ENCODE measurements around the gene SDF2.

SDF2 gene

DNA sequence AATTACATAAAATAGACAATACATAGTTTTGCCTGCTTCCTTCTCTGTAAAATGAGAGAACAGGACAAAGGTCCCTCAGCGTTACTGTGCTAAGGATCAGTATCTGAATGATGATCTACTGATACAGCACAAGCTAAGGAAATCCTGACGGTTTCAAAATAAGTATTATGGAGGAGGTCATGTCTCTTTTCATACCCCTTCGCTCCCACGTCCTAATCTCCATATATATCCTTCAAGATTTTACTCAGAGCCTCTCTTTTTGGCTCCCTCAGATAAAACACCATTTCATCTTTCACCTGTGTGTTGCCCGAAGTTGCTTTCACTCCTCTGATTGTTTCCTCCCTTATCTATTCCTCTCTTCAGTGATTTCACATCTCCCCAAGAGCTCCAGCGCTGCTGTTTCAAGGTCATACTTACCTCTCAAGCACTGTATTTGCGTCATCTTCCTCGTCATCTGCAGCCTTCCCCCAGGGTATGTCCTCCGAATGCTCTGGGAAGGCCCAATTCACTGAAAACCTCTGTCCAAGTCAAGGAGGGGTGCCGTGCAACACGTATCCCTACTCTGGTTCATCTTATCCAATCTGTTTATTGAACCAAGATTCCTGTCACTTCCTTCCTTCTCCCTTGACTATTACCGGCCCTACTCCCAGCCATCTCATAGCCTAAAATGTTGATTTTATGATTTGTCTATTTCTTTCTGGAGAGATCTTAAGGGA is 15.5 kb downstream of the SDF2 start:
- Histone ChIP-seq H3K4me1 (ENCODE audit: insufficient read depth, low read length) (peaks cover 5% of the 10 kb centered on the region; the same call in 1 of the 2 replicates), H3K4me3 (ENCODE audit: low read length) (peak overlapping the region; percentile 89; the same call in 1 of the 2 replicates)

DNA sequence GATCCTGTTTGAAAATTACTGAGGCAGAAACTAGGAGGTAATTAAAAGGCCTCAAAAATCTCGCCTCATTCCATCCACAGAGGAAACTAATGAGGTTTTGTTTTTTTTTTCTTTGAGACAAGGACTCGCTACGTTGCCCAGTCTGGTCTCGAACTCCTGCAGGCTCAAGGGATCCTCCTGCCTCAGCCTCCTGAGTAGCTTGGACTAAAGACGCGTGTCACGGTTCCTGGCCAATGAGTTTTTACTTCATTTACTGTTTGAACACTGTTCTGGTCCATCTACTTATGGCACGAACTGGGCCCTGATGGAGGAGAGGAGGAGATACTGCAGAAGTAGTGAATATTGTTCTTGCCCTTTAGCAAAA is 16.1 kb downstream of the SDF2 start:
- Histone ChIP-seq H3K27ac (ENCODE audit: low read length) (peak overlapping the region; percentile 61), H3K4me1 (ENCODE audit: insufficient read depth, low read length) (peaks cover 5% of the 10 kb centered on the region; the same call in 1 of the 2 replicates), H3K9ac (ENCODE audit: low read depth, low read length) (peak overlapping the region; percentile 84; the same call in 1 of the 2 replicates), H3K4me3 (ENCODE audit: low read length) (peak overlapping the region; percentile 89), H3K9me3 (ENCODE audit: insufficient read depth, low read depth, low read length) (no peaks in the 10 kb centered on the region), H3K36me3 (ENCODE audit: insufficient read depth, low read depth, low read length) (peaks cover 44% of the 10 kb centered on the region), H3K27me3 (ENCODE audit: insufficient read depth, low read length) (no peaks in the 10 kb centered on the region)

More for the DNA sequence above, 15.5 kb downstream of the SDF2 start:
- Histone ChIP-seq H3K36me3 (ENCODE audit: insufficient read depth, low read depth, low read length) (peaks cover 44% of the 10 kb centered on the region), H3K27ac (ENCODE audit: low read length) (no peak overlapping the region), H3K9me3 (ENCODE audit: insufficient read depth, low read depth, low read length) (no peaks in the 10 kb centered on the region), H3K27me3 (ENCODE audit: insufficient read depth, low read length) (no peaks in the 10 kb centered on the region), H3K9ac (ENCODE audit: low read depth, low read length) (peak overlapping the region; percentile 84; the same call in 1 of the 2 replicates)

DNA sequence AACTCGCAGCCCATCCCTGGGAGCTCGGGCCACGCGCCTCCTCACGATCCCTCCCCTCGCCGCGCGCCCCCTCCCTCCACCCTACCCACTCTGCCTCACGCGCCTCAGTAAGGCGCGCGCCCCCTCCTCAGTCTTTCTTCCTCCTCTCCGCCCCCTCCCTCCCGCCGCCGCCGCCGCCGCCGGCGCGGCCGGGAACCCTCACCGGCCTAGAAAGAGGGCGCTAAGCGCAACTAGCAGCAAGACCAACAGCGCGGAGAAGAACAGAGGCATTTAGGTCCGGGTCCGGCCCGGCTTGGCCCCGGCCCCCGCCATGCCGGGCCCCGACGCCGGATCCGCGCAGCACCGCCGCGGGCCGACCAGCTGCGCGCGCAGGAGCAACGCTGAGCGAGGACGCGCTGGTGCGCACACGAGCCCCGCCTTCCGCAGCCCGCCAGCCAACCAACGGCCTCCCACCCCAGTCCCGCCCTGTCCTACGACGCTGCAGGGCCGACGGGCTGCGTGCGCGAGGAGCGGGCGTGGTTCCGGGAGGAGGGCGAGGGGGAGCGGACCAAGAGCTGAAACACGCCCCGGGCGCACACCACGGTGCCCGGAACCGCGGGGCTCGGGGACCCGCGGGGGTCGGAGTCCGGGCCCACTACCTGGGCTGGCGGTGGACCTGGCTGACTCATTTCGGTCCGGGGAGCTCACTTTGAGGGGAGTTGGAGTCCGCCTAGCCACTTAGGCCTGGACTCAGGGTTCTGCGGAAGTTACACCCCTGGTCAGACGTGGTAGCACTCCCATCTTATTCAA is 16.7 kb downstream of the SDF2 start, which contains the start of gene BLTP2:
Gene BLTP2 (minus strand): TSS at position 372 of the 789 bp plus-strand sequence. CDS start 102 bp downstream, at position 270.
- H3K9ac ChIP-seq (ENCODE audit: low read depth, low read length) = peak within 1 kb of the TSS; percentile 84
- no peaks in the 10 kb centered on the region for H3K9me3 ChIP-seq (ENCODE audit: insufficient read depth, low read depth, low read length)
- H3K27ac ChIP-seq (ENCODE audit: low read length) = peak within 1 kb of the TSS; percentile 61
- peaks cover 49% of the 10 kb centered on the region for H3K36me3 ChIP-seq (ENCODE audit: insufficient read depth, low read depth, low read length)
- peaks cover 5% of the 10 kb centered on the region; the same call in 1 of the 2 replicates for H3K4me1 ChIP-seq (ENCODE audit: insufficient read depth, low read length)
- H3K27me3 ChIP-seq (ENCODE audit: insufficient read depth, low read length) = no peaks in the 10 kb centered on the region
- H3K4me3 ChIP-seq (ENCODE audit: low read length) = peak within 1 kb of the TSS; percentile 89

DNA sequence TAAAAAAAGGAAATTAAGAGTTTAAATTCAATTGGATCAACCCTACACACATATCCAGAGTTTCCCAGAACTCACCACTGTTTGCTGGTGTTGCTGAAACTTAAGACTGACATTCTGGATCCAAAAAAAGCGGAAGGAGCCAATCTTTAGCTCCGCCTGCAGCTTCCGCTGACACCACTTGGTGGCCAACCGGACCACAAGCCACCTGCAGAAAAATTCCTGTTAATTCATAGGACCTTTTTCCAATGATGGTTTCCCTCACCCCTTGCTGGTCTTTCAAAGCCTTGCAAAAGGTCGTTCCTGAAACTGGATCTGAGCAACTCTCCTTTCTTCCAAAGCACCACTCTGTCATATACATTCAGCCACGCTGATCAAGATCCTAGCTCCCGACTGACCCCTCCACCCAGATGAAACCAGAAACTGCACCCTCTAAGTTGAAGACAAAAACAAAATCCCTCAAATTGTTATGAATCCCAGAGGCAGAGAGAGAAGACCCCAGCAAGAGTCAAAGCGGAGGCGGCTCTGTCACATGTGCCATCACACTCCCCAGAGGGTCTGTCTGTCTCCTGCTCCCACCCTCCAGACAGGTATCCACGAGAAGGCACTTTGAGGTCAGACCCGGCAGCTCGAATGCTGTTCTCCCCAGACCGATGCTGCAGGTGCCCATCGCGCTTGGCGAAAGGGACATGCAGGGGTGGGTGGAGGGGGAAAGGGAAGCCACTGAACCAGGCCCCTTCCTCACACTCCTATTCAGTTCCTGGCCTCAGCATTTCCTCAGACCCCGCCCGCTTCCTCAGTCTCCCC is 17.5 kb downstream of the SDF2 start:
- peak overlapping the region; percentile 48 for H3K27ac ChIP-seq (ENCODE audit: low read length)
- no peaks in the 10 kb centered on the region for H3K9me3 ChIP-seq (ENCODE audit: insufficient read depth, low read depth, low read length)
- peaks cover 56% of the 10 kb centered on the region for H3K36me3 ChIP-seq (ENCODE audit: insufficient read depth, low read depth, low read length)
- H3K4me1 ChIP-seq (ENCODE audit: insufficient read depth, low read length) = peaks cover 5% of the 10 kb centered on the region; the same call in 1 of the 2 replicates
- no peaks in the 10 kb centered on the region for H3K27me3 ChIP-seq (ENCODE audit: insufficient read depth, low read length)
- H3K4me3 ChIP-seq (ENCODE audit: low read length) = peak overlapping the region; percentile 89
- H3K9ac ChIP-seq (ENCODE audit: low read depth, low read length) = peak overlapping the region; percentile 84

DNA sequence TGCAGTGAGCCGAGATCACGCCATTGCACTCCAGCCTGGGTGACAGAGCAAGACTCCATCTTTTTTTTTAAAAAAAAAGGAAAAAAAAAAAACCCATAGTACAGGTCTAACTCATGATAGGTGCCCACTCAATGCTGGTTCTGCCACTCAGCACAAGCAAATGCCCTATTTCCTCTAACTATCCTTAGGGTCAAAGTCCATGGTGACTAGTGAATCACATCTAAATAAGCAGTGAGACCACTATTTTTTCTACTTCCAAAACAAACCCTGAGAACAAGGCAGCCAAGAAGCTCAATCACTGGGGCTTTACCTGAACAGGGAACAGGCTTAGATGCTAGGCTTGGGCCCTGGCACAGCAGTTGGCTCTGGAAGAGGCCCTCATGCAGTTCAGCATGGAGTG is 20.1 kb downstream of the SDF2 start:
- Histone ChIP-seq H3K9ac (ENCODE audit: low read depth, low read length) (no peak overlapping the region), H3K4me1 (ENCODE audit: insufficient read depth, low read length) (peaks cover 5% of the 10 kb centered on the region; the same call in 1 of the 2 replicates), H3K27ac (ENCODE audit: low read length) (no peak overlapping the region), H3K27me3 (ENCODE audit: insufficient read depth, low read length) (no peaks in the 10 kb centered on the region), H3K4me3 (ENCODE audit: low read length) (no peak overlapping the region), H3K36me3 (ENCODE audit: insufficient read depth, low read depth, low read length) (peaks cover 71% of the 10 kb centered on the region), H3K9me3 (ENCODE audit: insufficient read depth, low read depth, low read length) (no peaks in the 10 kb centered on the region)

DNA sequence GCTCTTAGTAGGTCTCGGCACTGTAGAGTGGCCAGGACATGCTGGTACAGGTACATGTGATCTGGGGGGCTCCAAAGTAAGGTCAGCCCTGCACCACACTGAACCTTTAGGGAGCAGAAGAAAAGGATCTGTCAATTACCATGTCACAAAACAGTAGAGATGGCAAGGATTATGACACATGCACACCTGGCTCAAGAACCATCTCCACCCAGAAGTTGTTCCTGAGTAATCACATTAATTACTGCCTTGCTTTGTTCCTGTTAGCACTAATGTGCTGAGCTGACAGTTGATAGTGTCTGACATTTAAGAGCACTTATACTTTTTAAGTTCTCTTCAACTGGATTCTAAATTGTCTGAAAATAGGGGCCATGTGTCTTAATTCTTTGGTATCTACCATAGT is 26.2 kb downstream of the SDF2 start:
- H3K4me3 ChIP-seq (ENCODE audit: low read length) = no peak overlapping the region
- H3K36me3 ChIP-seq (ENCODE audit: insufficient read depth, low read depth, low read length) = peaks cover 99% of the 10 kb centered on the region
- no peaks in the 10 kb centered on the region for H3K4me1 ChIP-seq (ENCODE audit: insufficient read depth, low read length)
- no peak overlapping the region for H3K27ac ChIP-seq (ENCODE audit: low read length)
- no peaks in the 10 kb centered on the region for H3K9me3 ChIP-seq (ENCODE audit: insufficient read depth, low read depth, low read length)
- no peak overlapping the region for H3K9ac ChIP-seq (ENCODE audit: low read depth, low read length)
- no peaks in the 10 kb centered on the region for H3K27me3 ChIP-seq (ENCODE audit: insufficient read depth, low read length)

DNA sequence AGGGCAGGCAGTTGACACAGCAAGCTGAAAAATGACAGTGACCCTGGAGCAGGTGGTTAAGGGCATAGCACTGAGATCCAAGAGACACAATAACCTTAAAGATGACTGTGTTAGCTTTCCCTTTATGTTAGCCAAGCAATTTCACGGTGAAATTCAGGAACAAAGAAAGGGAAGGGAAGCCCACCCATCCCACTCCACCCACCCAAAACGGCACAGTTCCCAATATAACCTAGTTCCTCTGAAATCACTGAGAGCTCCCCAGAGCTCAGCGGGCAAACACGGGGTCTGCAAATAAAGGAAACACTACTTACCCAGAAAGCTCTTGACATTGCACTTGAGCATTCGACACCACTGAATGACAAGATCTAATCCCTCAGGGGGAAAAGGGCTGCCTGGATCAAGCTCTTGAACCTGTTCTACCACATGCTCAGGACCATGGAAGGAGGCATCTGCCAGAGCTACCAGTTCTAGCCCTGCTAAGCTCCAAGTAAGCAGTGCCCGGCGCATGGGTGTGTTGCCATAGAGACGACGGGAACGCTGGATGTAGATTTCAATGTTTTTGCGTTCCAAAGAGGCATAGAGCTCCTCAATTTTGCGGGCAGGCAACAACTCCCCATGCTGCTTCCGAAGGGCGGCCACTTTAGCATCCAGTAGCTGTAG is 27.4 kb downstream of the SDF2 start:
- no peak overlapping the region for H3K27ac ChIP-seq (ENCODE audit: low read length)
- H3K9me3 ChIP-seq (ENCODE audit: insufficient read depth, low read depth, low read length) = no peaks in the 10 kb centered on the region
- H3K36me3 ChIP-seq (ENCODE audit: insufficient read depth, low read depth, low read length) = peaks cover 100% of the 10 kb centered on the region
- H3K9ac ChIP-seq (ENCODE audit: low read depth, low read length) = no peak overlapping the region
- H3K4me1 ChIP-seq (ENCODE audit: insufficient read depth, low read length) = no peaks in the 10 kb centered on the region
- H3K4me3 ChIP-seq (ENCODE audit: low read length) = no peak overlapping the region
- no peaks in the 10 kb centered on the region for H3K27me3 ChIP-seq (ENCODE audit: insufficient read depth, low read length)

DNA sequence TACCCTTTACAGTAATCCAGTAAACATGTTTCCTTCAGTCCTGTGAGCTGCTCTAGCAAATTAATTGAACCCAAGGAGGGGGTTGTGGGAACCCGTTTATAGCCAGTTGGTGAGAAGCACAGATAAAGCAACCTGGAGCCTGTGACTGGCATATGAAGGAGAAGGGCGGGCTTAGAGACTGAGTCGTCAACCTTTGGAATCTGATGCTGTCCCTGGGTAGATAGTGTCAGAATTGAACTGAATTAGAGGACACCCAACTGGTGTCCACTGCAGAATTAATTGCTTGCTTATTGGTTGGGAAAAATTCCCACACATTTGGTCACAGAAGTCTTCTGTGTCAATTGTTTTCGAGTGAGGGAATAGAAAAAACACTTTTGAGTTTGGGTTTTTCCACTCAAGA is 34.9 kb downstream of the SDF2 start:
- Histone ChIP-seq H3K4me1 (ENCODE audit: insufficient read depth, low read length) (no peaks in the 10 kb centered on the region), H3K4me3 (ENCODE audit: low read length) (no peak overlapping the region), H3K9ac (ENCODE audit: low read depth, low read length) (no peak overlapping the region), H3K36me3 (ENCODE audit: insufficient read depth, low read depth, low read length) (peaks cover 93% of the 10 kb centered on the region), H3K27ac (ENCODE audit: low read length) (no peak overlapping the region), H3K9me3 (ENCODE audit: insufficient read depth, low read depth, low read length) (no peaks in the 10 kb centered on the region), H3K27me3 (ENCODE audit: insufficient read depth, low read length) (no peaks in the 10 kb centered on the region)

DNA sequence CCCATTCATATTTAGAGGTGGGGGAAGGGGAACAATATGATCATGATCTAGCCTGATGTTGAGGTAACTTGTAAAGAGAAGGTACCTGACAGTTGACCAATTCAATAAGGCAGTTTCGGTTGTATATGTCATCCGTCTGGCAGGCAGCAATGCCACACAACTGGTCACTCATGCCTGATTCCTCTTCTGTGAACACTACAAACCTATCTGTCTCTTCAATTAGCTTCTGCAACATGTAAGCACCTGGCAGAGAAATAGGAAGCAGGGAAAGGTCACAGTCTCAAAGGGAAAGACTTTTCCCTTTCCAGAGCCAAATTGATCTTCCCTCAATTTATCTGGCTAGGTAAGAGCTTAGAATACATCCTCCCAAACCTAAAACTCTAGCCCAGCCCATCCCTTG is 37.6 kb downstream of the SDF2 start:
- H3K27ac ChIP-seq (ENCODE audit: low read length) = no peak overlapping the region
- no peak overlapping the region for H3K9ac ChIP-seq (ENCODE audit: low read depth, low read length)
- H3K4me1 ChIP-seq (ENCODE audit: insufficient read depth, low read length) = no peaks in the 10 kb centered on the region
- peaks cover 94% of the 10 kb centered on the region for H3K36me3 ChIP-seq (ENCODE audit: insufficient read depth, low read depth, low read length)
- no peaks in the 10 kb centered on the region for H3K9me3 ChIP-seq (ENCODE audit: insufficient read depth, low read depth, low read length)
- no peaks in the 10 kb centered on the region for H3K27me3 ChIP-seq (ENCODE audit: insufficient read depth, low read length)
- no peak overlapping the region for H3K4me3 ChIP-seq (ENCODE audit: low read length)

DNA sequence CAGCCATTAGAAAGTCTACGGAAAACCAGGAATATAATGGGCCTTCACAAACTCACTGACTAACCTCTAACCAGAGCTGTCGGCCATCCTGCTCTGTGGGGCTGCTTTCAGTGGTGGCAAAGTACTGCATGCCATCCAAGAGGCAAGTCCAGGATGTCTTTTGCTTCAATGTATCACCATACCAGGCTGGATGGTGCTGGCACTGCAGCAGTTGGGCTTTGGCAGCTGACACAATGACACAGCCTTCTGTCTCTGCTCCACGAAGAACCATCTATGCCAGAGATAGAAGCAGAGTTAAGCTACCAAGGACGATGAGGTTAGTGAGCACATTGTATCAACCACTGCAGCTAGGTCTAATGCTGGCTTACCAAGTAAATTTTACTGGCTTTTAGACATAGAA is 38.0 kb downstream of the SDF2 start:
- Histone ChIP-seq H3K27me3 (ENCODE audit: insufficient read depth, low read length) (no peaks in the 10 kb centered on the region), H3K36me3 (ENCODE audit: insufficient read depth, low read depth, low read length) (peaks cover 97% of the 10 kb centered on the region), H3K4me1 (ENCODE audit: insufficient read depth, low read length) (no peaks in the 10 kb centered on the region), H3K9ac (ENCODE audit: low read depth, low read length) (no peak overlapping the region), H3K4me3 (ENCODE audit: low read length) (no peak overlapping the region), H3K9me3 (ENCODE audit: insufficient read depth, low read depth, low read length) (no peaks in the 10 kb centered on the region), H3K27ac (ENCODE audit: low read length) (no peak overlapping the region)

DNA sequence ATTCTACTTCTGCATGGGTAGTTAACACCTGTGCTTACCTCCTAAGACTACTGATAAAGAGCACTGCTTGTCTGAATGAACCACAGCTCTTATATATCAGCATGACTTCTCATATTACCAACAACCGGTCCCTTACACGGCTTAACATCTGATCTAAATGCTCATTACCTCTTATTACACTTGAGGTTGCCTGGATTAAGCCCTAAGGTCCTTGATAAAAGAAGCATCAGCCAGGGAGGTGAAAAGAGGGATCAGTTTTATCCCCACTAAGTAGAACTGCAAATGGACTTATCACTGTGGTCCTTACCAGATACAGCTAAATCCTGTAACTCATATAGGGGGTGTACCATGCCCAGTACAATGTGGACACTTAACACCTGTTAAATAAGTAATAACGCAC is 39.5 kb downstream of the SDF2 start:
- Histone ChIP-seq H3K4me3 (ENCODE audit: low read length) (no peak overlapping the region), H3K9me3 (ENCODE audit: insufficient read depth, low read depth, low read length) (no peaks in the 10 kb centered on the region), H3K4me1 (ENCODE audit: insufficient read depth, low read length) (no peaks in the 10 kb centered on the region), H3K9ac (ENCODE audit: low read depth, low read length) (no peak overlapping the region), H3K36me3 (ENCODE audit: insufficient read depth, low read depth, low read length) (peaks cover 97% of the 10 kb centered on the region), H3K27me3 (ENCODE audit: insufficient read depth, low read length) (no peaks in the 10 kb centered on the region), H3K27ac (ENCODE audit: low read length) (no peak overlapping the region)
